A673 (cell line): Measurements from ENCODE around the gene MLC1. TPM values are rescaled to one million over a fixed set of nuclear protein-coding genes. Genes with fewer than 3 reads are reported as not detected.

Experiments used
- BruUV-seq: library from RNA; stranded (reverse); fragments of 400-500 nt; replicated peaks from 2 replicates; lab custom pipeline; 2021; lab: Mats Ljungman, UMichigan
- CTCF ChIA-PET: fragments of 300-600 bp; sonication (Branson Sonifier 250); formaldehyde crosslinking; loops from one replicate; lab custom pipeline; 2022; ENCODE audit warnings: antibody characterized with exemption; lab: Charles Lee
- POLR2A ChIA-PET: fragments of 300-600 bp; sonication (Branson Sonifier 250); formaldehyde crosslinking; loops from one replicate; lab custom pipeline; 2022; ENCODE audit warnings: antibody characterized with exemption; ENCODE audit not compliant: low non-redundant PET; lab: Charles Lee
- DNase-seq: peaks from one replicate; pipeline ENCODE4 v3.0.0-alpha.2; 2015; ENCODE audit warnings: low spot score
- H3K27ac ChIP-seq: fragments of 200-600 bp; sonication (generic); 2 replicates; pipeline ENCODE4 v1.5.1; 2016; ENCODE audit warnings: mixed run types, low read depth, mild to moderate bottlenecking, mixed read lengths, antibody characterized with exemption, low read length; ENCODE audit not compliant: poor library complexity, severe bottlenecking
- H3K27me3 ChIP-seq: fragments of 200-600 bp; sonication (generic); replicated peaks from 2 replicates; pipeline ENCODE4 v1.6.1; 2017; ENCODE audit warnings: mixed run types, low read depth, mild to moderate bottlenecking, mixed read lengths, antibody characterized with exemption, low read length; ENCODE audit not compliant: insufficient read depth, poor library complexity
- H3K36me3 ChIP-seq: fragments of 200-600 bp; sonication (generic); 2 replicates; pipeline ENCODE4 v1.6.1; 2016; ENCODE audit warnings: mixed run types, mild to moderate bottlenecking, mixed read lengths, antibody characterized with exemption, low read length; ENCODE audit not compliant: insufficient read depth, poor library complexity, severe bottlenecking
- H3K4me1 ChIP-seq: fragments of 200-600 bp; sonication (generic); 2 replicates; pipeline ENCODE4 v1.6.1; 2017; ENCODE audit warnings: mixed run types, mild to moderate bottlenecking, mixed read lengths, antibody characterized with exemption, low read length; ENCODE audit not compliant: insufficient read depth, poor library complexity, severe bottlenecking
- H3K4me3 ChIP-seq: fragments of 200-600 bp; sonication (generic); 2 replicates; pipeline ENCODE4 v1.5.1; 2016; ENCODE audit warnings: low read depth, mixed run types, mild to moderate bottlenecking, mixed read lengths, low read length; ENCODE audit not compliant: poor library complexity, severe bottlenecking
- H3K9me3 ChIP-seq: fragments of 200-600 bp; sonication (generic); 2 replicates; pipeline ENCODE4 v1.6.1; 2016; ENCODE audit warnings: mixed run types, low read depth, mild to moderate bottlenecking, mixed read lengths, antibody characterized with exemption, low read length; ENCODE audit not compliant: poor library complexity, severe bottlenecking
- CTCF ChIP-seq: fragments of 300-800, 200-600 bp; sonication (generic); conservative IDR thresholded peaks from 2 replicates; pipeline ENCODE4 v1.5.1; 2017; ENCODE audit warnings: low read depth, mild to moderate bottlenecking, antibody characterized with exemption, low read length, moderate library complexity, mixed read lengths
- EZH2 ChIP-seq: fragments of 200-600 bp; sonication (generic); IDR thresholded peaks from 2 replicates; pipeline ENCODE4 v1.6.1; 2017; ENCODE audit warnings: borderline replicate concordance, low read depth, mild to moderate bottlenecking, mixed read lengths, antibody characterized with exemption, low read length; ENCODE audit not compliant: poor library complexity, severe bottlenecking
- intact Hi-C: fragments of 100-400 bp; cut with micrococcal nuclease; formaldehyde crosslinking; loops from one replicate; pipeline ENCODE4 v1.10.0; 2022; ENCODE audit not compliant: unreplicated experiment
- total RNA-seq: library from RNA; stranded (reverse); gene quantifications from 2 replicates; pipeline ENCODE4 v1.2.3, GENCODE V29; 2021

Gene MLC1
- total RNA-seq, 1 experiment from 2014 or later, result 0.75 TPM

GRCh38 chr22:50030297-50031188, 54.7 kb downstream of the MLC1 start:
- peak; percentile 88 for DNase-seq
- no TSS peak for BruUV-seq
- Histone ChIP-seq H3K36me3 (no peaks in the 10 kb centered on the region), H3K4me3 (no peak overlapping the region), H3K27me3 (no peaks in the 10 kb centered on the region), H3K4me1 (peaks cover 4% of the 10 kb centered on the region), H3K9me3 (no peaks in the 10 kb centered on the region), H3K27ac (no peak overlapping the region)
- TF ChIP-seq EZH2, result no peak
- peak; percentile 95 for TF ChIP-seq CTCF
- CTCF ChIA-PET, result interaction anchor here (0.5 to 2.3 kb wide), 12 partner anchors 17 to 701 kb away, joined by 3 to 31 read pairs (median 4); partner anchors contain the start of gene IL17REL
- intact Hi-C loops, result loop anchor here (1.0 to 5.0 kb wide), 3 partner anchors 38 to 263 kb away; no protein-coding TSS in a partner anchor
- POLR2A ChIA-PET, result no interaction called here

GRCh38 chr22:50027639-50028537, 57.3 kb downstream of the MLC1 start:
- peaks cover 4% of the 10 kb centered on the region for H3K4me1 ChIP-seq
- no peaks in the 10 kb centered on the region for H3K27me3 ChIP-seq
- no TSS peak for BruUV-seq
- CTCF ChIA-PET, result interaction anchor here (1.2 kb wide), 1 partner anchor 97 kb away, joined by 6 read pairs; no protein-coding TSS in a partner anchor
- H3K36me3 ChIP-seq, result no peaks in the 10 kb centered on the region
- no peak overlapping the region for H3K27ac ChIP-seq
- POLR2A ChIA-PET, result no interaction called here
- no peak overlapping the region for H3K4me3 ChIP-seq
- no peak for DNase-seq
- TF ChIP-seq CTCF (no peak), EZH2 (no peak)
- intact Hi-C loops, result no loop called here
- no peaks in the 10 kb centered on the region for H3K9me3 ChIP-seq

- H3K4me3 ChIP-seq, result no peak overlapping the region
- peaks cover 4% of the 10 kb centered on the region for H3K4me1 ChIP-seq
- ChIA-PET CTCF (no interaction called here), POLR2A (no interaction called here)
- no peaks in the 10 kb centered on the region for H3K27me3 ChIP-seq
- no TSS peak for BruUV-seq
- H3K9me3 ChIP-seq, result no peaks in the 10 kb centered on the region
- no peaks in the 10 kb centered on the region for H3K36me3 ChIP-seq
- TF ChIP-seq EZH2, result no peak
- TF ChIP-seq CTCF, result no peak
- no peak overlapping the region for H3K27ac ChIP-seq
- no peak for DNase-seq
- intact Hi-C loops, result no loop called here
Observed at GRCh38 chr22:50025993-50026392, 59.2 kb downstream of the MLC1 start.
